ENCODE data around the gene C1GALT1C1L.
"Not testable (repeated sequence)": the region's sequence is repeated elsewhere in the genome, so short reads cannot be mapped to it uniquely, and the experiment has no call there.

C1GALT1C1L gene

GRCh38 chr2:43676322-43677050 lies at the start of gene C1GALT1C1L:
Gene C1GALT1C1L, minus strand, starts transcription at chr2:43676429. Its CDS starts 107 bp downstream, at chr2:43676322.
- DNase-seq (ENCODE audit: low read depth), result no peak

GRCh38 chr2:43725711-43726246 lies 49.5 kb upstream of the C1GALT1C1L start:
- DNase-seq (ENCODE audit: low read depth), result no peak

- no peak for DNase-seq (ENCODE audit: low read depth)
Measured at GRCh38 chr2:43724728-43725526, 48.7 kb upstream of the C1GALT1C1L start.

- no peak for DNase-seq (ENCODE audit: low read depth)
Measured at GRCh38 chr2:43718530-43719124, 42.4 kb upstream of the C1GALT1C1L start.

- no peak for DNase-seq (ENCODE audit: low read depth)
Measured at GRCh38 chr2:43717322-43717721, 41.1 kb upstream of the C1GALT1C1L start.

- no peak for DNase-seq (ENCODE audit: low read depth)
Measured at GRCh38 chr2:43715300-43716098, 39.3 kb upstream of the C1GALT1C1L start.

GRCh38 chr2:43714164-43714563 lies 37.9 kb upstream of the C1GALT1C1L start:
- DNase-seq (ENCODE audit: low read depth), result no peak

- no peak for DNase-seq (ENCODE audit: low read depth)
Measured at GRCh38 chr2:43710866-43711265, 34.6 kb upstream of the C1GALT1C1L start.

GRCh38 chr2:43708891-43709290 lies 32.7 kb upstream of the C1GALT1C1L start:
- DNase-seq (ENCODE audit: low read depth), result no peak

- DNase-seq (ENCODE audit: low read depth), result no peak
Measured at GRCh38 chr2:43708178-43708577, 31.9 kb upstream of the C1GALT1C1L start.

- DNase-seq (ENCODE audit: low read depth), result no peak
Measured at GRCh38 chr2:43707255-43708015, 31.2 kb upstream of the C1GALT1C1L start.

GRCh38 chr2:43701111-43701510 lies 24.9 kb upstream of the C1GALT1C1L start:
- DNase-seq (ENCODE audit: low read depth), result no peak

- no peak for DNase-seq (ENCODE audit: low read depth)
Measured at GRCh38 chr2:43699761-43700160, 23.5 kb upstream of the C1GALT1C1L start.

- not testable (repeated sequence) for DNase-seq (ENCODE audit: low read depth)
Measured at GRCh38 chr2:43698140-43698539, 21.9 kb upstream of the C1GALT1C1L start.

- DNase-seq (ENCODE audit: low read depth), result no peak
Measured at GRCh38 chr2:43692428-43692994, 16.3 kb upstream of the C1GALT1C1L start.

- DNase-seq (ENCODE audit: low read depth), result no peak
Measured at GRCh38 chr2:43689999-43690398, 13.8 kb upstream of the C1GALT1C1L start.

- no peak for DNase-seq (ENCODE audit: low read depth)
Measured at GRCh38 chr2:43685357-43685756, 9.1 kb upstream of the C1GALT1C1L start.

- not testable (repeated sequence) for DNase-seq (ENCODE audit: low read depth)
Measured at GRCh38 chr2:43677783-43678182, 1.6 kb upstream of the C1GALT1C1L start.

- no peak for DNase-seq (ENCODE audit: low read depth)
Measured at GRCh38 chr2:43675646-43676321, 445 bp downstream of the C1GALT1C1L start.

GRCh38 chr2:43657241-43657640 lies 19.0 kb downstream of the C1GALT1C1L start:
- DNase-seq (ENCODE audit: low read depth), result no peak

All from activated T-helper 1 cell treated with Interleukin-2 at 50 U/mL for 16 hours (primary cell).